WI38 (cell line): Measurements from ENCODE around the gene PSMA6.
A peak's percentile ranks its signal among the peaks of the same experiment; 100 is the strongest.

Source experiments
- H3K4me3 ChIP-seq: 2 replicates; pipeline ENCODE4 v1.5.1; 2011; ENCODE audit warnings: low read depth, mild to moderate bottlenecking, control low read depth, low read length
- TF ChIP-seq, protein P1 (sequence below): IDR thresholded peaks from 2 replicates; pipeline ENCODE4 v1.5.1; 2012; ENCODE audit warnings: low read depth, mild to moderate bottlenecking, control low read depth, low read length

Gene PSMA6

GRCh38 chr14:35285168-35286002 is 6.8 kb upstream of the PSMA6 start:
- TF ChIP-seq, protein P1, sequence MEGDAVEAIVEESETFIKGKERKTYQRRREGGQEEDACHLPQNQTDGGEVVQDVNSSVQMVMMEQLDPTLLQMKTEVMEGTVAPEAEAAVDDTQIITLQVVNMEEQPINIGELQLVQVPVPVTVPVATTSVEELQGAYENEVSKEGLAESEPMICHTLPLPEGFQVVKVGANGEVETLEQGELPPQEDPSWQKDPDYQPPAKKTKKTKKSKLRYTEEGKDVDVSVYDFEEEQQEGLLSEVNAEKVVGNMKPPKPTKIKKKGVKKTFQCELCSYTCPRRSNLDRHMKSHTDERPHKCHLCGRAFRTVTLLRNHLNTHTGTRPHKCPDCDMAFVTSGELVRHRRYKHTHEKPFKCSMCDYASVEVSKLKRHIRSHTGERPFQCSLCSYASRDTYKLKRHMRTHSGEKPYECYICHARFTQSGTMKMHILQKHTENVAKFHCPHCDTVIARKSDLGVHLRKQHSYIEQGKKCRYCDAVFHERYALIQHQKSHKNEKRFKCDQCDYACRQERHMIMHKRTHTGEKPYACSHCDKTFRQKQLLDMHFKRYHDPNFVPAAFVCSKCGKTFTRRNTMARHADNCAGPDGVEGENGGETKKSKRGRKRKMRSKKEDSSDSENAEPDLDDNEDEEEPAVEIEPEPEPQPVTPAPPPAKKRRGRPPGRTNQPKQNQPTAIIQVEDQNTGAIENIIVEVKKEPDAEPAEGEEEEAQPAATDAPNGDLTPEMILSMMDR, result no peak
- H3K4me3 ChIP-seq, result no peak overlapping the region

GRCh38 chr14:35286003-35286600 is 6.1 kb upstream of the PSMA6 start:
- no peak overlapping the region for H3K4me3 ChIP-seq
- TF ChIP-seq, protein P1, result no peak

DNA sequence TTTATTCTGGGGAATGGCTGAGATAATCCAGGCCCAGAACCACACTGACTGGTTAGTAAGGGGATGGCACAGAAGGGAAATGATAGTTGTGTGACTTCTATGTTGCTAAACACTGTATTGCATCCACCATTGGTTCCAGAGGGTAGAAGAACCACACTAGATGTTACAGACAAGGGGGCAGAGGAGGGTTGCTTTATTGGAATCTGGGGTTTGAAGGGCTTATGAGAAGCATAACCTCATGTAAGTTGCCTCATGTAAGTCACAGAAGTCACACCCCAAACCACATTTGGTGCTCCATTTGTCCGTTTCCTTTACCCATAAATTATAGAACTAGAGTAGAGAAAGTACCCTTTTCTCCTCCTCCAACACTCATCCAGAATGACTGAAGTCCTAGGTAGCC is 5.5 kb upstream of the PSMA6 start:
- H3K4me3 ChIP-seq, result no peak overlapping the region

DNA sequence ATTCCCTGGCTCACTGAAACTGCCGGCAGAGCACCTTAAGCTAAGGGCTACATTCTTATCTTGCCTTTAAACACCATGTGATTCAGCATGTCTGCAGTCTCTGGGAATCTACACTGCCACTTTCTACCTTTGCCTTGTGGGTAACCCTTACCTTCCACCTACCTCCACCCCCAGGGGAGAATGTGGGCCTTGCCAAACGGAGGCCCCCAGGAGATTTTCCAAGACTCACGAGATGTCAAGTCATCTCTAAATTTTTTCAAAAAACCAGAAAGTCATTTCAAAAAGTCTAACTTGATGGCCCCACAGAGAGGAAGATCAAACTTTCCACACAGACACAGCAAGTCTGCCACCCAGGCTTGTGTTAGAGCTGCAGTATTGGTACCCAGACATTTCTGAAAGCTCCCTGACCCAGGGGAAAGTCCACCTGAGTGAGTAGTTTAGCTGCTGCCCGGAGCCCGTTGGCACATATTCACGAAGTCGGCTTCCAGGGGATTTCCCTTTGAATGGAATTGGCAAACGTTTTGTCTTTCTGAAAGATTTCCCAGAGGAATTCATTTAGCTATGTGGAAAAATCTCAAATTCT is 4.7 kb upstream of the PSMA6 start:
- TF ChIP-seq, protein P1, result no peak
- H3K4me3 ChIP-seq, result no peak overlapping the region

More for the DNA sequence above, 5.5 kb upstream of the PSMA6 start:
- TF ChIP-seq, protein P1, result no peak

GRCh38 chr14:35289623-35290022 is 2.6 kb upstream of the PSMA6 start:
- TF ChIP-seq, protein P1, result no peak

DNA sequence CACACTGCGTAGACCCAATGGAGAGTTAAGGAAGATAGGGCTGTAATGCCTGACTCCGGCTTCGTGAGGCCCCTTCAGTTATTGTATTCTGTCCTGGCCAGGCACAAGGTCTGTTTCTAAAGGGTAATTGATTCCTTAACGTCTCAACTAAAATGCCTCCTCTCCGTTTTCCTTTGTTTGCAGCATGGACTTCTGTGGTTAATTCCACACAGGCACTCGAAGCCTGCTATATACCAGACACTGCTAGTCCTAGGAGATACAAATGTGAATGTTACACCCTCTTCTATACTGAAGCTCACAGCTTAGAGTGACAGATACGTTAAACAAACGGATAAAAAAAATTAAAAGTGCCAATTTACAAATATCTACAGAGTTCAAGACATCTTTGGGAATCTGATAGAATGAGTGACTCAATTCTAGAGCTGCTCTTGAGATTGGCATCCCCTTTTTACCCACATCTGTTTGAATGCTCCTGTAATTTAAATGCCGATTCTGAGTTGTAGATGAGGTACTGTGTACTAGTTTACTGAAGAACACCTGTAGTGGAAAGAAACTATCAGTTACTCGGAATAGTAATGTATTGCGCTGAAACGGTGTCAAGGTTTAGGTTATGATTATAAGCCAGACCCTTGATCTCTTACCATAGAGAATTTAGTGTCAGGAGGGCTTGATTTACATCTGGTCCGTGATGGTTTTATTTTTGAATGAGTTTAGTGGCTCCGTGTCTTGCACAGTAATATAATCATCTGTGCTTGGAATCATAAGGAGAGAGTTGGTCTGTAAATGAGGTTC is 784 bp downstream of the PSMA6 start:
- H3K4me3 ChIP-seq, result peak overlapping the region; percentile 80
- TF ChIP-seq, protein P1, result no peak

More at GRCh38 chr14:35289623-35290022, 2.6 kb upstream of the PSMA6 start:
- no peak overlapping the region for H3K4me3 ChIP-seq
